GM15510 (cell line): ENCODE measurements around the gene PTGES3.

Source experiments
- POLR2A ChIP-seq: IDR thresholded peaks from 3 replicates; pipeline ENCODE4 v1.6.1; 2011; ENCODE audit warnings: borderline replicate concordance; ENCODE audit not compliant: insufficient read length; ENCODE audit errors: extremely low read depth

PTGES3 gene

GRCh38 chr12:56688129-56688845, at the start of gene PTGES3:
PTGES3 (minus strand) TSS chr12:56688284; CDS start chr12:56687999, 285 bp downstream.
- peak; percentile 89 for TF ChIP-seq POLR2A

GRCh38 chr12:56728139-56728861, 40.2 kb upstream of the PTGES3 start:
- TF ChIP-seq POLR2A: no peak

DNA sequence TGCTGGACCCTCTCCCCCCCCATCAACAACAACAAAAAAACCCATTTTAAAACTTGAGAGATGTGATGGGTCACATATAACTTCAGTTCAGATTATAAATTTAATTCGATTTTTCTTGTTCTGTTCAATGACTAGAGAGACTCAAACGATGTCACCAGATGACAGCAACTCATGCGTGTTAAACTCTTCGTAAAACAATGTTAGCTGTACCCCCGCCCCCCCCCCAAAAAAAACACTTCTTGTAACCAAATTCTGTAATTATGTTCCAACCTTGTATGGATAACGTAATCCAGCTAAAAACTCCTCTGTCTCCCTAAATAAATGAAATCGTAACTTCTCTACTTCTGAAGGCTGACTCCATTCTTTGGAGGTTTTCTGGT, 37.6 kb upstream of the PTGES3 start:
- no peak for TF ChIP-seq POLR2A

DNA sequence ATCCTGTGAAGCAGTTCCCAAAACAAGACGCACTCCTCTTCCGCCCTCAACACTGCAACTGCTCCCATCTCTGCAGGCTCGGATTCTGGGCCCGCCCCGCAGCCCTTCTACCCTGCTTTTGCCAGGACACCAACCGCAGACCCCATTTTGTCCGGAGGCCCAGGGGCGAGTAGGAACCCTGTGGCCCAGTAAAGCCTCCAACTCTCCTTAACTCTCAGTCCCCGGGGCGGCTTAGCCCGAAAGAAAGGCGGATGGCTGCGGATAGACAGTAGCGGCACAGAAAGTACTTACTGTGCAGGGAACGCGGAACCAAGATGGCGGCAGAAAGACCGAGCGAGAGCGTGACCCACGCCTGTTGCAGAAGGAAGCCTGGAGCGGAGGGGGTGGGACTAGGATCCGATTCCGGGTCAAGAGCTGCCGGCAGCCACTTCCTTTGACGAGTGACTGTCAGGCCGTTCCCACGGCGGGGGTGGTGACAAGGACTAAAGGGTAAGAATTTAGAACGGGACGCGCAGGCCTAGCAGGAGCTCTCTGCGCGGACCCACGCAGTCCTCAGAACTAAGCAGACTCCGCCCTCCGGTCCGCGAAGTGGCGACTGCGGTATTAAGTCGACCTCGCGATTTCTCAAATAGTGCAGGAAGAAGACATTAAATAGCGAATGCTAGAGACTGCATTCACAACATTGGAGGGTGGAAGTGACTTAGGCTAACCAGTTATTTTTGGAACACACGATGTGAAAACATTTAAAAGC, 37.1 kb upstream of the PTGES3 start, which contains the start of gene NACA:
TSS of gene NACA (minus strand) at position 328 of the 751 bp plus-strand sequence. CDS start 778 bp downstream, outside the sequence.
- TF ChIP-seq POLR2A: peak; percentile 87

GRCh38 chr12:56724701-56724971, 36.6 kb upstream of the PTGES3 start:
- no peak for TF ChIP-seq POLR2A

DNA sequence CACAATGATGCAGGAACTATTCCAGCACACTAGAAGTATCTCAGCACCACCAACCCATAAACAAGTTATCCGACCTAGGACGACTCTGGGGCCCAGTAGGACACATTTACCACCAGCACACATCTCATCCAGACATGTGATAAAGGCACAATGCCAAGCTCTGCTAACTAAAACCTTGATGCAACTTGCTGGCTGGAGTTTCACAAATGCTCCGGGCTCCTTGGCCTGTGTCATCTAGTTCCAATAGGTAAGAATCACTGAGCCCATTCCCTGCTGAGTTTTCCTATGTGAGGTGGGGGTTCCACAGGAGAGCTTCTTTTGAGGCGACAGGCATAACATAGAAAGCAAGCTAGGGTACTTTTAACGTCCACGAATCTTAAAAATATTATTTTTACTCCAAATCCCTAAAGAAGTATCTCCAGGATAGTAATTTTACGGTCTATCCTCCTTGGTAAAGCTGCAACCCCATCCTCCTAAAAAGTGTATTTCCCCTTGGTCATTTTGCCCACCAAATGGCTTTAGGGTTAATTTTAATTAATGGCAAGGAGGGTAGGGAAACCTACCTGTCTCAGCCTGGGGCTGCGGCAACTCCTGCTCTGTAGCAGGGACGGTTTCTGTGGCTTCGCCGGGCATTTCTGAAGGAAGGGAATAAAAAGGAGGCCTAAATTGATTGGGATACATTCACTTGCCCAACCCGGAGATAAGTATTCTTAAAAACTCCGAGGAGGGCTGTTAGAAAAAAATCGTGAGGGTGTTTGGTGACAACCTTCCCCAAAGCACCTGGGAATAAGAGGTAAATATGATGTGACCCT, 36.0 kb upstream of the PTGES3 start:
- TF ChIP-seq POLR2A: no peak

DNA sequence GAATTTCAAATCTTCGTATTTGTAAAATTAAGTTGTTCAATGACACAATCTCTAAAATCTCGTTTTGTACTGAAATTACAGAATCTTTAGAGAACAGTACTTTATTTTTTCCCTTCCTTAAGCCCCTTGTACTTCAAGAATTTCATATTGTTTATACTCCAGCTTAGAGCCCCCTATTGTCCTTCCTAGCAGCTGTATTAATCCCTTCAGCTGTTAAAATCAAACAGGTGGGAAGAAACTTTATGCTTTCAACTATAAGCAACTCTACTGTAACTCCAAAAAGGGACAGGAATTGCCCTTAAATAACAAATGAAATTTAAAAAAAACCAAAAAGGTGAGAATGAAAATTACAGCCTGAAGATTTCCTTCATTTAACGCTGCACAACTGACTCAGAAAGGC, 35.3 kb upstream of the PTGES3 start:
- TF ChIP-seq POLR2A: no peak

DNA sequence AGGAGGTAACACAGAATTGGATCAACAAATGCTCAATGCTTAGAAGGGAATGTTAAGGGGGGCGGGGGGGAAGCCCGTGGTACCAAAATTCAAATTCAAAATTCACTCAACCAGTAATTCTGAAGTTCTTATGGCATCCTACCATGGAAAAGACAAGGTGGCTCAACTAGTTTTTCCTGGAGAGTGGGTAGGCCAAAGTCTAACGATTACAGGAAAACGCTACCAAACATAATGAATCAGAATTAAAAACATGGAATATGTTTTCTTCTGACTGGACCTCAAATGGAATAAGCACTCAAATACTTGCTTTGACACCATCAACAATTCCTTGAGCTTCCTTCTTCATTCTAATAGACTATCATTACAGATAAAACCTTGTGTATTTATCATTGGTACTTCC, 34.7 kb upstream of the PTGES3 start:
- no peak for TF ChIP-seq POLR2A

DNA sequence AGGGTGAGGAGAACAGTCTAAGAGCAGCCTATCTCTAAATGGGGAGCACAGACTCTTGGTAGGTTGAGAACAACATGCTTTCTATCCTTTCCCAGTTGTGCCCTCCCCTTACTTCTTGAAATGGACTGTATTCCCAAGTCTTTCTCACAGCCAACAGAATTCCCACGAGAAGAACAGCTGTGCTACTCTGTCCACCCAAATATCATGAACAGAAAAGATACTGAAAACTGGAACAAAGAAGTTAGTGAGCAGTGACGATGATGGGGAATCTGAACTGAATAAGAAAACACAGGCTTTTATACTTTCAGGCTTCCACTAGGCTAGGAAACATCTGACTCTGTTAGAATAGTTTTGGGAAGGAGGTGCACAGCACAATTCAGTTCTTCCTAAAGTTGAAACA, 33.6 kb upstream of the PTGES3 start:
- TF ChIP-seq POLR2A: no peak

DNA sequence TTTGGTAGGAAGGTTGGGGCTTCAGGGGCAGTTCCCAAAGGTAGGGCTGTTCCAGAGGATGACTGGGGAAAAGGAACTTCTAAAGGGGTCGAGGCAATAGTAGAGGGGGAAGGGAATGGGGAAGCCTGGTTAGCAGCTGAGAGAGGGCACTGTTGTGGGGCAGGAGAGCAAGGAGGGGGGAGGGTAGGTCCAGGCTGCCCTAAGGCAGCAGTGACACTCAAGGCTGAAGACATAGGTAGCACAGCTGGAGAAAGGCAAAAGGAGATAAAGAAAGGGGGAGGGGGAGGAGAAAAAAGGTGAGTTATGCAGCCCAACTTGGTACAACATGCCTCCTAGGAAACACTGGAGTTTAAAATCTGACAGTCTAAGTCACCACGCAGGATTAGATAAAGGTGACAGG, 33.1 kb upstream of the PTGES3 start:
- no peak for TF ChIP-seq POLR2A

DNA sequence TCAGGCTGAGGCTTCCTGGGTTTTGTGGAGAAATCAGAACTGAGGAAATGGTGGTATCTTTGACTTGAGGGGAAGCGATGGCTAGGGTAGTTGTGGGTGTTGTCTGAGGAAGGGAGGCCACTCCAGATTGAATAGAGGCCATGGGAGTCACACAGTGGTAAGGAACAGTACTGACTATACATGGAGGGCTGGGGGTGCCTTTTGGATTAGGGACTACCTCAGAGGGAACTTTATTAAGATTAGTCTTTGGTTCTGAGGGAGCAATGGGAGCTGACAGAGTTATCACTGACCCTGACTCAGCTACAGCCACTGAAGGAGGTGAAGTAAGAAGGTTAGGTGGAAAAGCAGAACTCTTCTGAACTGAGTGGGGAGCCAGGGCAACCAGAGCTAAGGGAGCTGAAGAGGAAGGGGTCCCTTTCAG, 32.7 kb upstream of the PTGES3 start:
- no peak for TF ChIP-seq POLR2A

DNA sequence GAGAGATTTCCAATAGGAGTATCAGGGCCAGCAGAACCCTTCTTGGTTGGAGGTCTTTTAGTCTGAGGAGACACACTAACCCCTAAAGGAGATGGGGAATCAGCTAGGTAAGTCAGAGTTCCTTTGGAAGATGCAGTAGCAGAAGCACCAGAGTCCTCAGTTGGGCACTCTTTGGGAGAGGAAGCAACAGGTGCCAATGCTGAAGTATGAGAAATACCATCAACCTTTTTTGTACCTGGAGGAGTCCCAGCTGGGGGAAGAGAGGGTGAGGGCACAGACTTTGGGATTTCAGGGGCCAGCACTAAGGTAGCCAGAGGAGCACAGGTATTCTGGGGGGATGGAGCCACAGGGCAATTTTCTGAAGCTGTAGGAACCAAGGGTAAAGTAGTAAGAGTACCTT, 31.0 kb upstream of the PTGES3 start:
- TF ChIP-seq POLR2A: no peak

DNA sequence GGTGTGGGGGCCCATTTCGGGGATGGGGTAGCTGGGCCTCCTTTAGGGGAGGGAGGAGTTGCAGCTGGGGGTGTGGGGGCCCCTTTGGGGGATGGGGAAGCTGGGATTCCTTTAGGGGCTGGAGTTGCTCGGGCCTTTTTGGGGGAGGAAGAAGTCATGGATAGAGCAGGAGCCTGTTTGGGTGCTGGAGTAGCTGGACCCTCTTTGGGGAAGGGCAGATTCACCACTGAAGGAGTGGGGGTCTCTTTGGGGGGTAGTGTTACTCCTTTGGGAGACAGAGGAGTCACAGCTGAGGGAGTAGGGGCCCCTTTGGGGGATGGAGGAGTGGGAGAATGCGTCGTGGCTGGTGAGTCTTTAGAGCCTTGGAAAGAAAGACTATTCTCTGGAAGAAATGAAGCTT, 30.6 kb upstream of the PTGES3 start:
- no peak for TF ChIP-seq POLR2A

- TF ChIP-seq POLR2A: no peak
These were observed 30.1 kb upstream of the PTGES3 start for GRCh38 chr12:56718149-56718548.

GRCh38 chr12:56716933-56717880, 29.1 kb upstream of the PTGES3 start:
- no peak for TF ChIP-seq POLR2A

- no peak for TF ChIP-seq POLR2A
These were observed 28.4 kb upstream of the PTGES3 start for GRCh38 chr12:56716458-56716857.
